ENCODE measurements around the gene GSK3A.

Gene GSK3A

GRCh38 chr19:42244347-42245220, 2.2 kb upstream of the GSK3A start (continued):
- TF ChIP-seq ZNF394 (tag by site-specific recombination; IDR thresholded peaks at IDR 0.05; ENCODE audit: borderline replicate concordance) (peak; percentile 41; the same call in 1 of the 2 replicates), GLIS2 (tag by site-specific recombination; IDR thresholded peaks at IDR 0.05) (peak; percentile 92), PRDM10 (tag by site-specific recombination; IDR thresholded peaks at IDR 0.05) (peak; percentile 77), KLF10 (tag by site-specific recombination; IDR thresholded peaks at IDR 0.05) (peak; percentile 76), KLF1 (tag by site-specific recombination; IDR thresholded peaks at IDR 0.05) (peak; percentile 28; the same call in 1 of the 2 replicates), PRDM4 (tag by site-specific recombination; IDR thresholded peaks at IDR 0.05) (peak; percentile 56; the same call in 1 of the 2 replicates), SETDB1 (IDR thresholded peaks at IDR 0.05; ENCODE audit: insufficient read length, low read length) (no peak), ZNF654 (tag by site-specific recombination; IDR thresholded peaks at IDR 0.05; ENCODE audit: low read depth) (0 out of 2 replicates have a peak, but pooled peaks have one; percentile 12), YY1 (tag by site-specific recombination; IDR thresholded peaks at IDR 0.05) (0 out of 2 replicates have a peak, but pooled peaks have one; percentile 48), SCRT1 (tag by site-specific recombination; IDR thresholded peaks at IDR 0.05; ENCODE audit: borderline replicate concordance) (peak; percentile 85), ZBTB26 (tag by site-specific recombination; optimal IDR thresholded peaks at IDR 0.05) (peak; percentile 59), ZNF2 (tag by site-specific recombination; IDR thresholded peaks at IDR 0.05) (peak; percentile 48; the same call in 1 of the 2 replicates), ZNF398 (tag by site-specific recombination; IDR thresholded peaks at IDR 0.05) (peak; percentile 7), CTCF (tag by site-specific recombination; IDR thresholded peaks at IDR 0.05) (peak; percentile 95), SCRT2 (tag by site-specific recombination; IDR thresholded peaks at IDR 0.05) (peak; percentile 95), ZNF660 (tag by site-specific recombination; IDR thresholded peaks at IDR 0.05) (peak; percentile 73), ZNF341 (tag by site-specific recombination; IDR thresholded peaks at IDR 0.05; ENCODE audit: low read depth) (peak; percentile 69), ZNF600 (tag by site-specific recombination; IDR thresholded peaks at IDR 0.05) (peak; percentile 72), ZNF707 (tag by site-specific recombination; IDR thresholded peaks at IDR 0.05) (no peak), SP3 (tag by site-specific recombination; IDR thresholded peaks at IDR 0.05) (peak; percentile 93), ZSCAN16 (tag by site-specific recombination; IDR thresholded peaks at IDR 0.05) (no peak), ZNF391 (tag by site-specific recombination; IDR thresholded peaks at IDR 0.05; ENCODE audit: borderline replicate concordance, low read depth) (no peak), ZNF558 (tag by site-specific recombination; IDR thresholded peaks at IDR 0.05) (no peak)
